Measurements from ENCODE around the gene ADARB2. TPM values are rescaled to one million over a fixed set of nuclear protein-coding genes. Genes with fewer than 3 reads are reported as not detected.

The ADARB2 gene
- polyA plus RNA-seq, 3 donors: not detected

GRCh38 chr10:1630304-1630703 is 107.0 kb downstream of the ADARB2 start:
- Histone ChIP-seq H3K9ac (ENCODE audit: insufficient read depth, low read length, poor library complexity, severe bottlenecking) (no peak overlapping the region), H3K4me1 (ENCODE audit: control insufficient read depth in 1 of 2, insufficient read depth in 2 of 2, low read length in 2 of 2) (no peaks in the 10 kb centered on the region), H2AFZ (ENCODE audit: insufficient read depth, low read depth, low read length, poor library complexity, severe bottlenecking) (no peak overlapping the region), H3K79me2 (ENCODE audit: insufficient read depth, low read length) (no peaks in the 10 kb centered on the region), H3K27me3 (ENCODE audit: control insufficient read depth in 2 of 2, insufficient read depth in 2 of 2, low read length in 2 of 2) (no peaks in the 10 kb centered on the region), H3K4me2 (replicated peaks; ENCODE audit: extremely low read depth, low read length, poor library complexity, severe bottlenecking) (no peak overlapping the region), H3K27ac (ENCODE audit: low read depth in 1 of 2, low read length in 2 of 2) (no peak overlapping the region), H3K9me3 (replicated peaks in 1 of 2; ENCODE audit: control insufficient read depth in 1 of 2, insufficient read depth in 1 of 2, low read length in 2 of 2) (peaks cover 0 to 14% of the 10 kb centered on the region in 2 donors), H4K20me1 (ENCODE audit: insufficient read depth, low read length) (no peaks in the 10 kb centered on the region), H3K4me3 (replicated peaks in 1 of 3; ENCODE audit: low read depth in 2 of 3, low read length in 3 of 3) (no peak overlapping the region), H3K36me3 (replicated peaks in 1 of 2; ENCODE audit: control insufficient read depth in 1 of 2, insufficient read depth in 2 of 2, low read length in 2 of 2) (no peaks in the 10 kb centered on the region)
- Mint-ChIP-seq H3K27ac (no peak overlapping the region), H3K36me3 (no peaks in the 10 kb centered on the region), H3K9me3 (peaks cover 1 to 15% (median 8%) of the 10 kb centered on the region in 7 donors), H3K27me3 (ENCODE audit: low read depth in 3 of 3) (peaks cover 2 to 5% (median 5%) of the 10 kb centered on the region in 3 donors), H3K4me1 (no peaks in the 10 kb centered on the region), H3K4me3 (no peak overlapping the region)
- WGBS (ENCODE audit: insufficient coverage): 100% methylated on average over 1 of the region's 6 CpGs
- DNase-seq: no peak
- TF ChIP-seq CTCF (IDR thresholded peaks at IDR 0.05): no peak
- intact Hi-C loops (cut with micrococcal nuclease): no loop called here

- H3K4me1 ChIP-seq (ENCODE audit: control insufficient read depth in 1 of 2, insufficient read depth in 2 of 2, low read length in 2 of 2): no peaks in the 10 kb centered on the region
- no peaks in the 10 kb centered on the region for H3K27me3 ChIP-seq (ENCODE audit: control insufficient read depth in 2 of 2, insufficient read depth in 2 of 2, low read length in 2 of 2)
- H2AFZ ChIP-seq (ENCODE audit: insufficient read depth, low read depth, low read length, poor library complexity, severe bottlenecking): no peak overlapping the region
- H3K79me2 ChIP-seq (ENCODE audit: insufficient read depth, low read length): no peaks in the 10 kb centered on the region
- no peaks in the 10 kb centered on the region for H3K4me1 Mint-ChIP-seq
- H3K9me3 ChIP-seq (replicated peaks in 1 of 2; ENCODE audit: control insufficient read depth in 1 of 2, insufficient read depth in 1 of 2, low read length in 2 of 2): peaks cover 0 to 14% of the 10 kb centered on the region in 2 donors
- H3K36me3 ChIP-seq (replicated peaks in 1 of 2; ENCODE audit: control insufficient read depth in 1 of 2, insufficient read depth in 2 of 2, low read length in 2 of 2): no peaks in the 10 kb centered on the region
- no peak overlapping the region for H3K4me3 ChIP-seq (replicated peaks in 1 of 3; ENCODE audit: low read depth in 2 of 3, low read length in 3 of 3)
- H3K9ac ChIP-seq (ENCODE audit: insufficient read depth, low read length, poor library complexity, severe bottlenecking): no peak overlapping the region
- H3K4me3 Mint-ChIP-seq: no peak overlapping the region
- no peak overlapping the region for H3K4me2 ChIP-seq (replicated peaks; ENCODE audit: extremely low read depth, low read length, poor library complexity, severe bottlenecking)
- H3K36me3 Mint-ChIP-seq: no peaks in the 10 kb centered on the region
- no peak overlapping the region for H3K27ac ChIP-seq (ENCODE audit: low read depth in 1 of 2, low read length in 2 of 2)
- no peak overlapping the region for H3K27ac Mint-ChIP-seq
- H4K20me1 ChIP-seq (ENCODE audit: insufficient read depth, low read length): no peaks in the 10 kb centered on the region
- DNase-seq: no peak
- WGBS (ENCODE audit: insufficient coverage): 73% methylated on average over 8 of the region's 18 CpGs
- H3K9me3 Mint-ChIP-seq: peaks cover 1 to 15% (median 8%) of the 10 kb centered on the region in 7 donors
- intact Hi-C loops (cut with micrococcal nuclease): no loop called here
- peaks cover 2 to 5% (median 5%) of the 10 kb centered on the region in 3 donors for H3K27me3 Mint-ChIP-seq (ENCODE audit: low read depth in 3 of 3)
- TF ChIP-seq CTCF (IDR thresholded peaks at IDR 0.05): no peak
Observed at GRCh38 chr10:1629326-1630198, 107.8 kb downstream of the ADARB2 start.
